SK-N-SH (cell line): ENCODE data around the gene PDE2A. TPM values are rescaled to one million over a fixed set of nuclear protein-coding genes. Genes with fewer than 3 reads are reported as not detected.
"Not testable (repeated sequence)": the region's sequence is repeated elsewhere in the genome, so short reads cannot be mapped to it uniquely, and the experiment has no call there.

Experiments
- CTCF ChIA-PET: fragments of 300-600, 350-600 bp; formaldehyde crosslinking; extraction: SDS; loops from one replicate; lab custom pipeline; 2021; lab: Yijun Ruan, JAX
- POLR2A ChIA-PET: fragments of 350-600 bp; sonication (Branson Sonifier 250); formaldehyde crosslinking; extraction: SDS; loops from one replicate; lab custom pipeline; 2020; ENCODE audit warnings: antibody characterized with exemption, inconsistent platforms; lab: Yijun Ruan, JAX
- DNase-seq: peaks from one replicate; pipeline ENCODE4 v3.0.0; 2012
- H2AFZ ChIP-seq: fragments of 200-600 bp; sonication (generic); 2 replicates; pipeline ENCODE4 v1.8.1; 2016; ENCODE audit warnings: antibody characterized with exemption, mild to moderate bottlenecking, low read depth
- H3F3A ChIP-seq: fragments of 200-600 bp; sonication (generic); replicated peaks from 2 replicates; pipeline ENCODE3; 2016; ENCODE audit warnings: antibody characterized with exemption, mild to moderate bottlenecking; ENCODE audit not compliant: insufficient read depth
- H3K27ac ChIP-seq, 2 experiments: fragments of 200-500 bp in 1 of 2; fragments of 200-600 bp in 1 of 2; sonication (Bioruptor generic) in 1 of 2; sonication (generic), shearing (Covaris generic) in 1 of 2; 2 replicates each; pipeline versions ENCODE4 v1.5.1 to v1.6.1; 2014 to 2016; ENCODE audit warnings: low read depth in 2 of 2, inconsistent platforms in 1 of 2, low read length in 1 of 2, mild to moderate bottlenecking in 1 of 2, mixed read lengths in 1 of 2
- H3K27me3 ChIP-seq: fragments of 200-600 bp; sonication (generic), shearing (Covaris generic); 2 replicates; pipeline ENCODE4 v1.6.1; 2016; ENCODE audit warnings: mixed run types; ENCODE audit not compliant: insufficient read depth
- H3K36me3 ChIP-seq, 2 experiments: fragments of 200-500 bp in 1 of 2; fragments of 200-600 bp in 1 of 2; sonication (Bioruptor generic) in 1 of 2; sonication (generic) in 1 of 2; replicated peaks in 1 of 2; 2 replicates each; pipeline versions ENCODE3 to v1.5.1; 2014 to 2016; ENCODE audit warnings: low read length in 1 of 2, mild to moderate bottlenecking in 1 of 2; ENCODE audit not compliant: insufficient read depth in 2 of 2, control insufficient read depth in 1 of 2
- H3K4me1 ChIP-seq, 2 experiments: fragments of 200-500 bp in 1 of 2; fragments of 200-600 bp in 1 of 2; sonication (Bioruptor generic) in 1 of 2; sonication (generic), shearing (Covaris generic) in 1 of 2; 2 replicates each; pipeline versions ENCODE4 v1.5.1 to v1.6.1; 2014 to 2016; ENCODE audit warnings: low read depth in 1 of 2, low read length in 1 of 2, mixed run types in 1 of 2; ENCODE audit not compliant: insufficient read depth in 2 of 2, control insufficient read depth in 1 of 2
- H3K4me2 ChIP-seq: fragments of 200-600 bp; sonication (generic), shearing (Covaris generic); 2 replicates; pipeline ENCODE4 v1.6.1; 2017; ENCODE audit warnings: mixed run types
- H3K4me3 ChIP-seq, 2 experiments: fragments of 200-500 bp in 1 of 2; fragments of 200-600 bp in 1 of 2; sonication (Bioruptor generic) in 1 of 2; sonication (generic), shearing (Covaris generic) in 1 of 2; 2 replicates each; pipeline versions ENCODE4 v1.5.1 to v1.8.1; 2014 to 2016; ENCODE audit warnings: low read depth in 2 of 2, inconsistent platforms in 1 of 2, low read length in 1 of 2, mild to moderate bottlenecking in 1 of 2, mixed read lengths in 1 of 2, moderate library complexity in 1 of 2
- H3K79me2 ChIP-seq: fragments of 200-600 bp; sonication (generic); 2 replicates; pipeline ENCODE4 v1.8.1; 2017; ENCODE audit warnings: mild to moderate bottlenecking; ENCODE audit not compliant: insufficient read depth
- H3K9ac ChIP-seq: fragments of 200-600 bp; sonication (generic); 2 replicates; pipeline ENCODE4 v1.6.1; 2017; ENCODE audit warnings: mixed run types
- H3K9me2 ChIP-seq: fragments of 200-600 bp; sonication (generic); 2 replicates; pipeline ENCODE4 v1.6.1; 2017; ENCODE audit warnings: mixed run types
- H3K9me3 ChIP-seq: fragments of 200-600 bp; sonication (generic); 2 replicates; pipeline ENCODE4 v1.6.1; 2017; ENCODE audit warnings: mixed run types, mild to moderate bottlenecking, moderate library complexity
- H4K20me1 ChIP-seq: fragments of 200-600 bp; sonication (generic); 2 replicates; pipeline ENCODE4 v1.6.1; 2017; ENCODE audit warnings: mild to moderate bottlenecking, mixed run types; ENCODE audit not compliant: insufficient read depth
- ELF1 ChIP-seq: IDR thresholded peaks from 2 replicates; pipeline ENCODE4 v1.4.0; 2012
- FOXJ3 ChIP-seq: sonication (generic); formaldehyde crosslinking; IDR thresholded peaks from 2 replicates; pipeline ENCODE4 v1.5.1; 2020; ENCODE audit warnings: mild to moderate bottlenecking, missing genetic modification reagents
- FOXM1 ChIP-seq: IDR thresholded peaks from 2 replicates; pipeline ENCODE4 v1.4.0; 2012; ENCODE audit warnings: low read depth, mild to moderate bottlenecking
- GABPA ChIP-seq: IDR thresholded peaks from 2 replicates; pipeline ENCODE4 v1.4.0; 2012; ENCODE audit warnings: low read depth, mild to moderate bottlenecking
- GATA2 ChIP-seq: sonication (generic); formaldehyde crosslinking; IDR thresholded peaks from 2 replicates; pipeline ENCODE4 v1.5.0; 2020; ENCODE audit warnings: mild to moderate bottlenecking, missing genetic modification reagents
- JUND ChIP-seq: IDR thresholded peaks from 2 replicates; pipeline ENCODE4 v1.4.0; 2012
- MEF2A ChIP-seq: IDR thresholded peaks from 2 replicates; pipeline ENCODE4 v1.4.0; 2012; ENCODE audit warnings: low read depth, borderline replicate concordance
- NFIC ChIP-seq: IDR thresholded peaks from 2 replicates; pipeline ENCODE4 v1.4.0; 2012; ENCODE audit warnings: borderline replicate concordance
- NRF1 ChIP-seq: IDR thresholded peaks from 2 replicates; pipeline ENCODE4 v1.6.1; 2012; ENCODE audit warnings: low read depth, mild to moderate bottlenecking, low read length
- SMC3 ChIP-seq: IDR thresholded peaks from 2 replicates; pipeline ENCODE4 v1.6.1; 2012; ENCODE audit warnings: low read depth, low read length, improper control_type of control experiment
- TEAD4 ChIP-seq: IDR thresholded peaks from 2 replicates; pipeline ENCODE4 v1.4.0; 2012; ENCODE audit warnings: mild to moderate bottlenecking, borderline replicate concordance; ENCODE audit not compliant: insufficient read depth
- WGBS: methylation state at CpG from one replicate; pipeline ENCODE4 v1.1.6; 2017; ENCODE audit warnings: low lambda C conversion rate; 5-methylcytosine and 5-hydroxymethylcytosine counted together
- polyA plus RNA-seq, 3 experiments: library from polyadenylated mRNA; depleted of rRNA; stranded (reverse); fragments of >200 nt; gene quantifications; 2 replicates each; pipeline ENCODE4 v1.2.3, GENCODE V29; 2012
- TF ChIP-seq, protein P1 (sequence below): fragments of 150-350 bp; IDR thresholded peaks from 2 replicates; pipeline ENCODE4 v1.6.1; 2017; ENCODE audit warnings: antibody characterized with exemption, low read length, low read depth, borderline replicate concordance
- TF ChIP-seq, protein P2 (sequence below): IDR thresholded peaks from 2 replicates; pipeline ENCODE4 v1.4.0; 2012; ENCODE audit warnings: low read depth
- TF ChIP-seq, protein P3 (sequence below): IDR thresholded peaks from 2 replicates; pipeline ENCODE4 v1.4.0; 2012; ENCODE audit warnings: low read depth, borderline replicate concordance

PDE2A gene
- polyA plus RNA-seq, 1 of the 3 experiments (the other 2 are of a cell fraction) = 0.43 TPM

DNA sequence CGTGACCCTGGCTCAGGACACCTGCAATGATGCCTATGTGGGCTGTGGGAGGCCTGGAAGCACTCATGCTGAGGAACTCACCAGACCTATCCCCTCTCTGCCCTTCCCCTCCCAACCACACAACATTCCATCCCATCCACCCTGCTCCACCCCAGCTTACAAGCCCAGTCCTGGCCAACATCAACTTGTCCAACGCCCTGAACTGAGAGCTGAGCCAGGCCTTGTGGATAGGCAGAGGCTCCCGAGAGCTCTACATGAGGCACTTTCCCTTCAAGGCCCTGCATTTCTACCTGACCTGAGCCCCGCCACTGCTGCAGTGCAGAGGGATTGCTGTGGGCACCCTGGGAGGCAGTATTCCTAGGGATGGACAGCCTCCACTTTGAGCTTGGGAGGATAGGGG lies 112.4 kb downstream of the PDE2A start:
- Histone ChIP-seq H3K4me1 (no peaks in the 10 kb centered on the region; a peak in 1 of 4 replicates), H3K79me2 (no peaks in the 10 kb centered on the region), H3K9me2 (no peaks in the 10 kb centered on the region), H4K20me1 (no peaks in the 10 kb centered on the region), H2AFZ (no peak overlapping the region), H3K4me2 (no peak overlapping the region), H3K36me3 (no peaks in the 10 kb centered on the region), H3K4me3 (no peak overlapping the region), H3K27me3 (peaks cover 9% of the 10 kb centered on the region; the same call in 1 of the 2 replicates), H3K27ac (no peak overlapping the region), H3F3A (no peaks in the 10 kb centered on the region), H3K9ac (no peak overlapping the region), H3K9me3 (no peaks in the 10 kb centered on the region)
- ChIA-PET POLR2A (no interaction called here), CTCF (interaction anchor here (0.9 to 4.9 kb wide), 9 partner anchors 13 to 121 kb away, joined by 3 to 27 read pairs (median 3); no protein-coding TSS in a partner anchor)
- TF ChIP-seq GATA2 (CRISPR knock-in tag) (no peak), ELF1 (no peak), NRF1 (no peak), GABPA (no peak), JUND (no peak), TEAD4 (no peak), FOXM1 (no peak), FOXJ3 (CRISPR knock-in tag) (no peak), SMC3 (no peak), NFIC (no peak), MEF2A (no peak)
- TF ChIP-seq, protein P1, sequence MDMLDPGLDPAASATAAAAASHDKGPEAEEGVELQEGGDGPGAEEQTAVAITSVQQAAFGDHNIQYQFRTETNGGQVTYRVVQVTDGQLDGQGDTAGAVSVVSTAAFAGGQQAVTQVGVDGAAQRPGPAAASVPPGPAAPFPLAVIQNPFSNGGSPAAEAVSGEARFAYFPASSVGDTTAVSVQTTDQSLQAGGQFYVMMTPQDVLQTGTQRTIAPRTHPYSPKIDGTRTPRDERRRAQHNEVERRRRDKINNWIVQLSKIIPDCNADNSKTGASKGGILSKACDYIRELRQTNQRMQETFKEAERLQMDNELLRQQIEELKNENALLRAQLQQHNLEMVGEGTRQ = no peak
- TF ChIP-seq, protein P2, sequence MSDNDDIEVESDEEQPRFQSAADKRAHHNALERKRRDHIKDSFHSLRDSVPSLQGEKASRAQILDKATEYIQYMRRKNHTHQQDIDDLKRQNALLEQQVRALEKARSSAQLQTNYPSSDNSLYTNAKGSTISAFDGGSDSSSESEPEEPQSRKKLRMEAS = no peak
- TF ChIP-seq, protein P3, sequence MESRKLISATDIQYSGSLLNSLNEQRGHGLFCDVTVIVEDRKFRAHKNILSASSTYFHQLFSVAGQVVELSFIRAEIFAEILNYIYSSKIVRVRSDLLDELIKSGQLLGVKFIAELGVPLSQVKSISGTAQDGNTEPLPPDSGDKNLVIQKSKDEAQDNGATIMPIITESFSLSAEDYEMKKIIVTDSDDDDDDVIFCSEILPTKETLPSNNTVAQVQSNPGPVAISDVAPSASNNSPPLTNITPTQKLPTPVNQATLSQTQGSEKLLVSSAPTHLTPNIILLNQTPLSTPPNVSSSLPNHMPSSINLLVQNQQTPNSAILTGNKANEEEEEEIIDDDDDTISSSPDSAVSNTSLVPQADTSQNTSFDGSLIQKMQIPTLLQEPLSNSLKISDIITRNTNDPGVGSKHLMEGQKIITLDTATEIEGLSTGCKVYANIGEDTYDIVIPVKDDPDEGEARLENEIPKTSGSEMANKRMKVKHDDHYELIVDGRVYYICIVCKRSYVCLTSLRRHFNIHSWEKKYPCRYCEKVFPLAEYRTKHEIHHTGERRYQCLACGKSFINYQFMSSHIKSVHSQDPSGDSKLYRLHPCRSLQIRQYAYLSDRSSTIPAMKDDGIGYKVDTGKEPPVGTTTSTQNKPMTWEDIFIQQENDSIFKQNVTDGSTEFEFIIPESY = no peak
- WGBS = 36% methylated on average over 2 of the region's 4 CpGs
- DNase-seq = no peak

DNA sequence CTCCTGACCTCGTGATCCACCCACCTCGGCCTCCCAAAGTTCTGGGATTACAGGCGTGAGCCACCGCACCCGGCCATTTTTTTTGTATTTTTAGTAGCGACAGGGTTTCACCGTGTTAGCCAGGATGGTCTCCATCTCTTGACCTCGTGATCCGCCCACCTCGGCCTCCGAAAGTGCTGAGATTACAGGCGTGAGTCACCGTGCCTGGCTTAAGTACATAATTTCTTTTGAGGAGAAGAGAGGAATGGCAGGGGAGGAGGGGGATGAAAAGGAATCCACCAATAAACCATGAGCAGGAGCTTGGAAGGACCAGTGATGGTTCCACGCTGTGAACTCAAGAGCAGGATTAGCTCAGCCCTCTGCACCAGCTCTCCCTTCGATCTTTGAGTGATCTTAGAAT lies 113.4 kb downstream of the PDE2A start:
- H3K36me3 ChIP-seq, H3K4me3 ChIP-seq, H3K4me1 ChIP-seq, H2AFZ ChIP-seq, POLR2A ChIA-PET, H3K9ac ChIP-seq, H3K27ac ChIP-seq, H4K20me1 ChIP-seq, H3K9me3 ChIP-seq, H3K79me2 ChIP-seq, H3F3A ChIP-seq, DNase-seq, H3K4me2 ChIP-seq, H3K9me2 ChIP-seq: not testable (repeated sequence)
- CTCF ChIA-PET = interaction anchor here (1.5 to 4.9 kb wide), 6 partner anchors 14 to 90 kb away, joined by 3 to 27 read pairs (median 5); no protein-coding TSS in a partner anchor
- H3K27me3 ChIP-seq = peaks cover 14% of the 10 kb centered on the region; the same call in 1 of the 2 replicates
- 73% methylated on average over 15 of the region's 15 CpGs for whole genome bisulfite sequencing
